HEK293 (cell line): ENCODE data around the gene LLGL2.
A peak's percentile ranks its signal among the peaks of the same experiment; 100 is the strongest.

Experiments used
- CTCF ChIA-PET: fragments of 350-600 bp; formaldehyde crosslinking; extraction: SDS; loops from one replicate; lab custom pipeline; 2021; ENCODE audit warnings: antibody characterized with exemption; lab: Yijun Ruan, JAX
- POLR2A ChIA-PET: fragments of 300-600 bp; formaldehyde crosslinking; extraction: SDS; loops from one replicate; lab custom pipeline; 2020; ENCODE audit warnings: antibody characterized with exemption, inconsistent platforms; lab: Yijun Ruan, JAX
- H3K27ac ChIP-seq: fragments of 200-500 bp; sonication (Bioruptor generic); 2 replicates; pipeline ENCODE4 v1.5.1; 2014; ENCODE audit warnings: low read depth, low read length, control low read depth, inconsistent platforms; ENCODE audit errors: extremely low read depth
- H3K36me3 ChIP-seq, 2 experiments: fragments of 200-500 bp in 1 of 2; sonication (Bioruptor generic) in 1 of 2; 1 replicate in 1 of 2; 2 replicates in 1 of 2; pipeline ENCODE4 v1.5.1; 2014 to 2017; ENCODE audit warnings: inconsistent platforms in 2 of 2, low read length in 2 of 2; ENCODE audit not compliant: control insufficient read depth in 2 of 2, insufficient read depth in 1 of 2
- H3K4me1 ChIP-seq: fragments of 200-500 bp; sonication (Bioruptor generic); 2 replicates; pipeline ENCODE4 v1.5.1; 2014; ENCODE audit warnings: mild to moderate bottlenecking, low read length, inconsistent platforms; ENCODE audit not compliant: control insufficient read depth, insufficient read depth
- H3K4me3 ChIP-seq: 2 replicates; pipeline ENCODE4 v1.5.1; 2011; ENCODE audit warnings: low read depth, mild to moderate bottlenecking, control low read depth, low read length, moderate library complexity
- H3K9me3 ChIP-seq: fragments of 200-500 bp; sonication (Bioruptor generic); 2 replicates; pipeline ENCODE4 v1.5.1; 2014; ENCODE audit warnings: low read depth, low read length, inconsistent platforms; ENCODE audit not compliant: control insufficient read depth, insufficient read depth
- EGR2 ChIP-seq: fragments of 450-650 bp; formaldehyde crosslinking; IDR thresholded peaks from 2 replicates; pipeline ENCODE4 v1.5.1; 2016; ENCODE audit warnings: low read depth, missing biosample characterization, missing genetic modification characterization
- FEZF1 ChIP-seq: fragments of 450-650 bp; formaldehyde crosslinking; IDR thresholded peaks from 2 replicates; pipeline ENCODE4 v1.5.1; 2016; ENCODE audit warnings: missing biosample characterization, missing genetic modification characterization
- GLIS1 ChIP-seq: fragments of 450-650 bp; formaldehyde crosslinking; IDR thresholded peaks from 2 replicates; pipeline ENCODE4 v1.5.1; 2016; ENCODE audit warnings: missing biosample characterization, missing genetic modification characterization
- HOXD13 ChIP-seq: sonication (generic); formaldehyde crosslinking; IDR thresholded peaks from 2 replicates; pipeline ENCODE4 v1.8.0; 2022; ENCODE audit warnings: missing genetic modification reagents, borderline replicate concordance
- KLF1 ChIP-seq: fragments of 450-650 bp; formaldehyde crosslinking; IDR thresholded peaks from 2 replicates; pipeline ENCODE4 v1.5.1; 2016; ENCODE audit warnings: missing biosample characterization, missing genetic modification characterization
- KLF17 ChIP-seq: fragments of 450-650 bp; formaldehyde crosslinking; IDR thresholded peaks from 2 replicates; pipeline ENCODE4 v1.5.1; 2016; ENCODE audit warnings: missing biosample characterization, missing genetic modification characterization
- KLF8 ChIP-seq: fragments of 450-650 bp; formaldehyde crosslinking; IDR thresholded peaks from 2 replicates; pipeline ENCODE4 v1.5.1; 2016; ENCODE audit warnings: missing biosample characterization, missing genetic modification characterization
- KLF9 ChIP-seq: fragments of 450-650 bp; formaldehyde crosslinking; IDR thresholded peaks from 2 replicates; pipeline ENCODE4 v1.5.1; 2016; ENCODE audit warnings: missing biosample characterization, missing genetic modification characterization, low read depth
- MZF1 ChIP-seq: fragments of 450-650 bp; formaldehyde crosslinking; IDR thresholded peaks from 2 replicates; pipeline ENCODE4 v1.5.1; 2017; ENCODE audit warnings: missing biosample characterization, missing genetic modification characterization, borderline replicate concordance
- PBX3 ChIP-seq: sonication (generic); formaldehyde crosslinking; IDR thresholded peaks from 2 replicates; pipeline ENCODE4 v1.8.1; 2022; ENCODE audit warnings: mild to moderate bottlenecking, moderate library complexity, missing genetic modification reagents
- SALL2 ChIP-seq: fragments of 450-650 bp; formaldehyde crosslinking; IDR thresholded peaks from 2 replicates; pipeline ENCODE4 v1.5.0; 2017; ENCODE audit warnings: missing biosample characterization, mild to moderate bottlenecking, missing genetic modification characterization, borderline replicate concordance
- ZBTB49 ChIP-seq: fragments of 450-650 bp; formaldehyde crosslinking; IDR thresholded peaks from 2 replicates; pipeline ENCODE4 v1.5.1; 2016; ENCODE audit warnings: missing biosample characterization, missing genetic modification characterization, low read depth
- ZFHX2 ChIP-seq: fragments of 450-650 bp; formaldehyde crosslinking; conservative IDR thresholded peaks from 2 replicates; pipeline ENCODE4 v1.5.1; 2016; ENCODE audit warnings: missing biosample characterization, missing genetic modification characterization
- ZIC2 ChIP-seq: fragments of 450-650 bp; formaldehyde crosslinking; IDR thresholded peaks from 2 replicates; pipeline ENCODE4 v1.5.1; 2016; ENCODE audit warnings: missing biosample characterization, missing genetic modification characterization
- ZNF121 ChIP-seq: fragments of 450-650 bp; formaldehyde crosslinking; IDR thresholded peaks from 2 replicates; pipeline ENCODE4 v1.5.1; 2016; ENCODE audit warnings: missing biosample characterization, missing genetic modification characterization
- ZNF2 ChIP-seq: fragments of 450-650 bp; formaldehyde crosslinking; IDR thresholded peaks from 2 replicates; pipeline ENCODE4 v1.5.1; 2016; ENCODE audit warnings: missing biosample characterization, missing genetic modification characterization
- ZNF221 ChIP-seq: fragments of 450-650 bp; formaldehyde crosslinking; IDR thresholded peaks from 2 replicates; pipeline ENCODE4 v1.5.1; 2017; ENCODE audit warnings: missing biosample characterization, missing genetic modification characterization, borderline replicate concordance
- ZNF341 ChIP-seq: fragments of 450-650 bp; formaldehyde crosslinking; IDR thresholded peaks from 2 replicates; pipeline ENCODE4; 2016; ENCODE audit warnings: low read depth, missing biosample characterization, missing genetic modification characterization
- ZNF580 ChIP-seq: fragments of 450-650 bp; formaldehyde crosslinking; IDR thresholded peaks from 2 replicates; pipeline ENCODE4 v1.5.1; 2016; ENCODE audit warnings: missing biosample characterization, missing genetic modification characterization
- ZNF629 ChIP-seq: fragments of 450-650 bp; formaldehyde crosslinking; IDR thresholded peaks from 2 replicates; pipeline ENCODE4 v1.5.1; 2017; ENCODE audit warnings: missing biosample characterization, missing genetic modification characterization
- ZNF654 ChIP-seq: fragments of 450-650 bp; formaldehyde crosslinking; IDR thresholded peaks from 2 replicates; pipeline ENCODE4 v1.5.1; 2016; ENCODE audit warnings: low read depth, missing biosample characterization, missing genetic modification characterization
- ZNF660 ChIP-seq: fragments of 450-650 bp; IDR thresholded peaks from 2 replicates; pipeline ENCODE4 v1.5.1; 2018; ENCODE audit warnings: missing biosample characterization, mild to moderate bottlenecking, missing genetic modification characterization
- ZNF664 ChIP-seq: fragments of 450-650 bp; formaldehyde crosslinking; IDR thresholded peaks from 2 replicates; pipeline ENCODE4 v1.5.1; 2016; ENCODE audit warnings: missing biosample characterization, missing genetic modification characterization
- ZNF791 ChIP-seq: fragments of 450-650 bp; formaldehyde crosslinking; IDR thresholded peaks from 2 replicates; pipeline ENCODE4 v1.5.1; 2016; ENCODE audit warnings: missing biosample characterization, missing genetic modification characterization
- ZSCAN23 ChIP-seq: fragments of 450-650 bp; formaldehyde crosslinking; IDR thresholded peaks from 2 replicates; pipeline ENCODE4 v1.5.1; 2016; ENCODE audit warnings: missing biosample characterization, missing genetic modification characterization
- ZSCAN30 ChIP-seq: fragments of 450-650 bp; IDR thresholded peaks from 2 replicates; pipeline ENCODE4 v1.5.1; 2018; ENCODE audit warnings: missing biosample characterization, mild to moderate bottlenecking, missing genetic modification characterization, moderate library complexity
- TF ChIP-seq, protein P1 (sequence below): fragments of 450-650 bp; formaldehyde crosslinking; IDR thresholded peaks from 2 replicates; pipeline ENCODE4 v1.5.1; 2016; ENCODE audit warnings: missing biosample characterization, missing genetic modification characterization

The LLGL2 gene

DNA sequence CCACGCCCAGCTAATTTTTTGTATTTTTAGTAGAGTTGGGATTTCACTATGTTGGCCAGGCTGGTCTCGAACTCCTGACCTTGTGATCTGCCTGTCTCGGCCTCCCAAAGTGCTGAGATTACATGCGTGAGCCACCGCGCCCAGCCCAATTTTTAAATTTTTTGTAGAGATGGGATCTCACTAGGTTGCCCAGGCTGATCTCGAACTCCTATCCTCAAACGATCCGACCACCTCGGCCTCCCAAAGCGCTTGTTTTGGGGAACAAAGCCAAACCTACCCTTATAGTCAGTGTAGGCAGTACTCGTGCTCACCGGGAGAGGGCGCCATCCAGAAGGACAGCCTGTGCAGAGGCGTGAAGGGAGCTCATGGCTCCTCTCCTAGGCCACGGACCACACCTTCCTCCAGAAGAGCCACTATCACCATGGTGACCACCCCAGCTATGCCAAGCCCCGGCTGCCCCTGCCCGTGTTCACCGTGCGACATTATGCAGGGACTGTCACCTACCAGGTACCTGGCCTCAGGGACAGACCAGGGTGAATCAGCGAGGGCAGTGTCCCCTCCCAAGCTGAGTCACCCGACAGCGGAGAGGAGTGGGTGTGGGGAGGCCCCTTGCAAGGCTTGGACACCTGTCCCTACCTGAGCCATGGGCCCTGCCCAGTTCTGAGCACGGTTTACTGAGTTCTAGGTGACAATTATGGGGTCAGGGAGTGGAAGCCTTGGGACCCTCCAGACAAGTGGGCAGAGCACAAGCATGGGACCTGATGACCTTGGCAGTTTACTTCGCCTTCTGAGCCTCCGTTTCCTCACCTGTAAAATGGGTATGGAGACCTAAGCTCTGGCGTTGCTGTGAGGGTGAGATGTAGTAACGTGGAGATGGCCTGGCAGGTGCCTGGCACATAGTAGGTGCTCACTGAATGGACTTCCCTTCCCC, 75.8 kb downstream of the LLGL2 start:
- Histone ChIP-seq H3K4me1 (no peaks in the 10 kb centered on the region), H3K36me3 (no peaks in the 10 kb centered on the region), H3K9me3 (no peaks in the 10 kb centered on the region), H3K4me3 (no peak overlapping the region), H3K27ac (no peak overlapping the region)
- ChIA-PET POLR2A (interaction anchor here (0.6 to 2.9 kb wide), 6 partner anchors 10 to 179 kb away, joined by 3 to 9 read pairs (median 4); partner anchors contain the start of gene TSEN54), CTCF (interaction anchor here (0.5 to 7.9 kb wide), 68 partner anchors 10 to 1132 kb away, joined by 3 to 122 read pairs (median 4); partner anchors contain the start of genes GALK1, LLGL2, SMIM5 and TSEN54)
- TF ChIP-seq ZSCAN30 (peak; percentile 41; the same call in 1 of the 2 replicates), KLF9 (peak; percentile 54), ZNF121 (tag by site-specific recombination) (peak; percentile 93), ZFHX2 (tag by site-specific recombination) (peak; percentile 52; the same call in 1 of the 2 replicates), ZNF664 (tag by site-specific recombination) (peak; percentile 17; the same call in 1 of the 2 replicates), KLF1 (peak; percentile 42; the same call in 1 of the 2 replicates), GLIS1 (tag by site-specific recombination) (peak; percentile 43; the same call in 1 of the 2 replicates), ZIC2 (no peak), ZNF2 (peak; percentile 84), ZNF654 (peak; percentile 33), ZNF580 (tag by site-specific recombination) (peak; percentile 81; the same call in 1 of the 2 replicates), KLF17 (tag by site-specific recombination) (peak; percentile 49), KLF8 (peak; percentile 20; the same call in 1 of the 2 replicates), ZNF791 (tag by site-specific recombination) (no peak), EGR2 (peak; percentile 43; the same call in 1 of the 2 replicates), ZNF221 (tag by site-specific recombination) (no peak), MZF1 (tag by site-specific recombination) (no peak), ZNF341 (tag by site-specific recombination) (peak; percentile 90)
- TF ChIP-seq, protein P1, sequence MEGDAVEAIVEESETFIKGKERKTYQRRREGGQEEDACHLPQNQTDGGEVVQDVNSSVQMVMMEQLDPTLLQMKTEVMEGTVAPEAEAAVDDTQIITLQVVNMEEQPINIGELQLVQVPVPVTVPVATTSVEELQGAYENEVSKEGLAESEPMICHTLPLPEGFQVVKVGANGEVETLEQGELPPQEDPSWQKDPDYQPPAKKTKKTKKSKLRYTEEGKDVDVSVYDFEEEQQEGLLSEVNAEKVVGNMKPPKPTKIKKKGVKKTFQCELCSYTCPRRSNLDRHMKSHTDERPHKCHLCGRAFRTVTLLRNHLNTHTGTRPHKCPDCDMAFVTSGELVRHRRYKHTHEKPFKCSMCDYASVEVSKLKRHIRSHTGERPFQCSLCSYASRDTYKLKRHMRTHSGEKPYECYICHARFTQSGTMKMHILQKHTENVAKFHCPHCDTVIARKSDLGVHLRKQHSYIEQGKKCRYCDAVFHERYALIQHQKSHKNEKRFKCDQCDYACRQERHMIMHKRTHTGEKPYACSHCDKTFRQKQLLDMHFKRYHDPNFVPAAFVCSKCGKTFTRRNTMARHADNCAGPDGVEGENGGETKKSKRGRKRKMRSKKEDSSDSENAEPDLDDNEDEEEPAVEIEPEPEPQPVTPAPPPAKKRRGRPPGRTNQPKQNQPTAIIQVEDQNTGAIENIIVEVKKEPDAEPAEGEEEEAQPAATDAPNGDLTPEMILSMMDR (tag by site-specific recombination): peak; percentile 86

DNA sequence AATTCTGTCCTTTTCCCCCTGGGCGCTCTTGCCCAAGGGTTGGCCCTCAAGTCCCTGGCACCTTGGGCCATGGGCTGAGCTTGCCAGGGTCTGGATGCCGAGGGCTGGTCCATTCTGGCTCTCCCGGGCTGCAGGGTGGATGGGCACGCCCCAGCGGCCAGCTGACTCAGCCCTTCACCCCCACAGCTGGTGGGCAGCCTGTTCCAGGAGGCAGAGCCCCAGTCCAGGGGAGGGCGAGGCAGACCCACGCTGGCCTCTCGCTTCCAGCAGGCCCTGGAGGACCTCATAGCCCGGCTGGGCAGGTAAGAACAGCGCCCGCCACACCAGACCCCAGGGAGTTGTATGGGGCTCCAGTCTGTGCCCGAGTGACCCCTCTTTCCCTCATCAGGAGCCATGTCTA, 77.1 kb downstream of the LLGL2 start:
- no peaks in the 10 kb centered on the region for H3K36me3 ChIP-seq
- no peak overlapping the region for H3K4me3 ChIP-seq
- H3K4me1 ChIP-seq: no peaks in the 10 kb centered on the region
- ChIA-PET POLR2A (interaction anchor here (0.7 kb wide), 1 partner anchor 9 kb away, joined by 3 read pairs; no protein-coding TSS in a partner anchor), CTCF (interaction anchor here (0.7 to 7.9 kb wide), 10 partner anchors 11 to 205 kb away, joined by 3 to 122 read pairs (median 20); partner anchors contain the start of gene SMIM5)
- H3K9me3 ChIP-seq: no peaks in the 10 kb centered on the region
- H3K27ac ChIP-seq: no peak overlapping the region
- no peak for TF ChIP-seq ZNF629 (tag by site-specific recombination)
- no peak for TF ChIP-seq ZSCAN23 (tag by site-specific recombination)
- TF ChIP-seq SALL2 (tag by site-specific recombination): no peak
- TF ChIP-seq KLF17 (tag by site-specific recombination): no peak
- no peak for TF ChIP-seq PBX3 (CRISPR knock-in tag)
- no peak for TF ChIP-seq HOXD13
- no peak for TF ChIP-seq KLF1
- no peak for TF ChIP-seq ZBTB49 (tag by site-specific recombination)
- no peak for TF ChIP-seq ZNF660 (tag by site-specific recombination)
- TF ChIP-seq FEZF1 (tag by site-specific recombination): no peak
